ENCODE data around the gene PSMB5. TPM values are rescaled to one million over a fixed set of nuclear protein-coding genes. Genes with fewer than 3 reads are reported as not detected.

The PSMB5 gene
- total RNA-seq, 1 donor from 2014 or later: 220 TPM

DNA sequence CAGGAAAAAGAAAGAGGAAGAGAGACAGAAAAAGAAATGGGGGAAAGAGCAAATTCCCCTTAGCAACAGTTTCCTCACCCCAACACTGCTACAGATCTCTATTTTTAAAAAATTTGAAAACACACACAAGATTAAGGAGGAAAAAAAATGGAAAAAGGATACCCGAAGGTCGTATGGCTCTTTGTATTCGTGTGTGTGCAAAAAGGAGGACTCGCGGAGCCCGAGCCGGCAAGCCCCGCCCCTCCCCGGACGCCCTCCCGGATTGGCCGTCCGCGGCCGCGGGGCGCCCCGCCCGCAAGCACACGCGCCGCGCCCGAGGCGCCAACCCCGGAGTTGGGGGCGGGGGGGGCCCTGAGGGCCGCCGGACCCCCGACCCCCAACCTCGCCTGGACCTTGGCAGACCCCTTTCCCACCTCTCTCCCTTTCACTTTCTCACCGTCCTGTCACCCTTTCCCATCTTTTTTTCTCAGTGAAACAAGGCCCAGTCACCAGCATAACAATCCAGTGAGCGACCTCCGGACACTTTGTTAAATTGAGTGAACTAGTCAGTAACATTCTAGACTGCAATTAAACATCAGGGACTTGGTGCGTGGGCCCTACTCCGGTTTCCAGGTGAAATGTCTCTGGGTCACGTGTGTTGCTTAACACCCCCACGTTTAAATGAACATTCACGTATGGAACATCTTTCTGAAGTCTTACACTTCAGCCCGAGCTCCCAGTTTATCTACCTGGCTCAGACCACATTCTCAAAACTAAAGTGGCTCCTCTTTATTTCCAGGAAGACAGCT is 24.6 kb downstream of the PSMB5 start, which contains the start of gene C14orf93:
Gene C14orf93, minus strand, starts transcription at position 205 of the 788 bp plus-strand sequence. CDS start 11,120 bp downstream, outside the sequence.
- DNase-seq (ENCODE audit: low read depth) (peak; percentile 36), FAIRE-seq (no peak)
- Histone ChIP-seq H3K4me3 (ENCODE audit: low read depth, low read length) (peak within 1 kb of the TSS; percentile 49), H3K36me3 (ENCODE audit: control insufficient read depth, insufficient read depth, low read length) (no peaks in the 10 kb centered on the region), H3K27me3 (ENCODE audit: control insufficient read depth, insufficient read depth, low read length) (no peaks in the 10 kb centered on the region)
- TF ChIP-seq, protein P1, sequence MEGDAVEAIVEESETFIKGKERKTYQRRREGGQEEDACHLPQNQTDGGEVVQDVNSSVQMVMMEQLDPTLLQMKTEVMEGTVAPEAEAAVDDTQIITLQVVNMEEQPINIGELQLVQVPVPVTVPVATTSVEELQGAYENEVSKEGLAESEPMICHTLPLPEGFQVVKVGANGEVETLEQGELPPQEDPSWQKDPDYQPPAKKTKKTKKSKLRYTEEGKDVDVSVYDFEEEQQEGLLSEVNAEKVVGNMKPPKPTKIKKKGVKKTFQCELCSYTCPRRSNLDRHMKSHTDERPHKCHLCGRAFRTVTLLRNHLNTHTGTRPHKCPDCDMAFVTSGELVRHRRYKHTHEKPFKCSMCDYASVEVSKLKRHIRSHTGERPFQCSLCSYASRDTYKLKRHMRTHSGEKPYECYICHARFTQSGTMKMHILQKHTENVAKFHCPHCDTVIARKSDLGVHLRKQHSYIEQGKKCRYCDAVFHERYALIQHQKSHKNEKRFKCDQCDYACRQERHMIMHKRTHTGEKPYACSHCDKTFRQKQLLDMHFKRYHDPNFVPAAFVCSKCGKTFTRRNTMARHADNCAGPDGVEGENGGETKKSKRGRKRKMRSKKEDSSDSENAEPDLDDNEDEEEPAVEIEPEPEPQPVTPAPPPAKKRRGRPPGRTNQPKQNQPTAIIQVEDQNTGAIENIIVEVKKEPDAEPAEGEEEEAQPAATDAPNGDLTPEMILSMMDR (IDR thresholded peaks at IDR 0.05; ENCODE audit: insufficient read depth, low read length, severe bottlenecking): no peak

DNA sequence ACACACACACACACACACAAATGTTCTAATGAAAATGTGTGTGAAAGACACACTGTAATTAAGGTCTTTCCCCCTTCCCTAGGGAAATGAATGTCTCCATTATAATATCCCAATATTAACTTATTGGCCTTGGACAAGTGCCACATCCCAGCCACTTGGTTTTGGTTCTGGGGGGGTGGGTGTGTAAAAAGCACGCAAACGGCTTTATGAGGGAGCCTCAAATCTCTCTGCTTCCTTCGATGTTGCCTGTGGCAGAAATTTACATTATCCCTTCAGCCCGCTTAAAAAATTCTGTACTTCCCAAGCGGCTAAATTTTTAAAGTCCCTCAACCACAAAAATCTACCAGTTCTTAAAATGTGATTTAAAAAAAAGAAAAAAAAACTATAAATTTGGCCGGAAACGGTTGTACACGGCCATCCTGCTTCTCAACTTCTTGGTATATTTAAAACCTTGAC is 25.2 kb downstream of the PSMB5 start:
- Histone ChIP-seq H3K27me3 (ENCODE audit: control insufficient read depth, insufficient read depth, low read length) (no peaks in the 10 kb centered on the region), H3K4me3 (ENCODE audit: low read depth, low read length) (peak overlapping the region; percentile 49), H3K36me3 (ENCODE audit: control insufficient read depth, insufficient read depth, low read length) (no peaks in the 10 kb centered on the region)
- no peak for DNase-seq (ENCODE audit: low read depth)
- FAIRE-seq: no peak
- TF ChIP-seq, protein P1 (IDR thresholded peaks at IDR 0.05; ENCODE audit: insufficient read depth, low read length, severe bottlenecking): no peak

DNA sequence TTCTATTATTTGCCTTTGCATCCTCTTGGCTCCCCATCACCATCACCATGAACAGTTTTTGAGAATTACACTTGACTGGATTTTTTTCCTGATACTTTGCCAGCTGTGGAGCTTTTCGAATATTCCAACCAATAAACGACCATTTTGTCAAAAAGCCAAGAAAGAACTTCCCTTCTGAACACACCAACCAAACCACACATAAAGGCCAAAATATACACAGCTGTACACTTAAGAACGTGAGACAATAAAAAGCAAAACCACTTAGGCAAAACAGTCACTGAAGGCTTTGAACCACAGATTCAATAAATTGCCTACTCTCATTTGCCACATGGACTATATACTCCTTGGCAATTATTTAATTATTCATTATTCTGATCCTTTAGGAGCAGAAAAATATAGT is 25.9 kb downstream of the PSMB5 start:
- TF ChIP-seq, protein P1 (IDR thresholded peaks at IDR 0.05; ENCODE audit: insufficient read depth, low read length, severe bottlenecking): no peak
- no peak for DNase-seq (ENCODE audit: low read depth)
- Histone ChIP-seq H3K27me3 (ENCODE audit: control insufficient read depth, insufficient read depth, low read length) (no peaks in the 10 kb centered on the region), H3K4me3 (ENCODE audit: low read depth, low read length) (no peak overlapping the region), H3K36me3 (ENCODE audit: control insufficient read depth, insufficient read depth, low read length) (no peaks in the 10 kb centered on the region)
- no peak for FAIRE-seq

DNA sequence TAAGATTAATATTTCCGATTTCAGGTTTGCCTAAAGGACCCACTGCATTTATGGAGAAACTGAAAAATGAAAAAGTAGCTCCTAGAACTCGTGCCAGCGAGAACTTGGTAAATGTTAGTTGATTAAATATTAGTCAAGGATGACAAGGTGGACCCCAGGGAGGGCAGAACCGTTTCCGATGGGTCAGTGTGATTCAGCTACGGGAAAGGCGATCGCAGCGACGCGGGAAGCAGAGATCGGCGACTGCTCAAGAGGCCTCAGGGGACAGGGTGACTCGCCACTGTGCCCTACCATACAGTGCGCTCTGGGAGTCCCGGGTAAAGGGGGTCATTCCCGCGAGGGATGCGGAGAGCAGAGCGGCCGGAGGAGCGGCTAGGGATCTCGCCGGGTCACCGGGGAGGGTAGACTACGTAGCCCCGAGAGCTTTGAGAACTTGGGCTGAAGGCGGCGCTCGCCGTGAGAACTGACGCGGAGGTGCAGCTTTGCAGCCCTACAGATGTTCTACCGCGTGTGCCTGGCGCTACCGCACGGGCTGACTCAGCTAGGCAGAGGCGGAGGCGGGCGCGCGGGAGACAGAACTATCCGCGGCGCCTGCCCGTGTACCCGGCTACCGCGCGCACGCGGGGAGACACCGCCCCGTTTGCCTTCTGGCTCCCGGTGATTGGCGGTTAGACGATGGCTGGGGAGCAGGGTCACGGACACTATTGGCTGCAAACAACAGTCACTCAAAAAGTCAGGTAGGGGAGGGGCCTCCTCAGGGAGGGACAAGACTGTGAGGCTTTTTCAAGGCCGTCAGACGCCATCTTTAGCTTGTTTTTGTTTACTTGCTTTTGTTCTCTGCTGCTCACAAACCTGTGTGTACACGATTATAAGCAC is 27.9 kb downstream of the PSMB5 start:
- no peaks in the 10 kb centered on the region for H3K36me3 ChIP-seq (ENCODE audit: control insufficient read depth, insufficient read depth, low read length)
- FAIRE-seq (no peak), DNase-seq (ENCODE audit: low read depth) (peak; percentile 94)
- H3K27me3 ChIP-seq (ENCODE audit: control insufficient read depth, insufficient read depth, low read length): no peaks in the 10 kb centered on the region
- peak overlapping the region; percentile 64 for H3K4me3 ChIP-seq (ENCODE audit: low read depth, low read length)
- TF ChIP-seq, protein P1 (IDR thresholded peaks at IDR 0.05; ENCODE audit: insufficient read depth, low read length, severe bottlenecking): peak; percentile 32

DNA sequence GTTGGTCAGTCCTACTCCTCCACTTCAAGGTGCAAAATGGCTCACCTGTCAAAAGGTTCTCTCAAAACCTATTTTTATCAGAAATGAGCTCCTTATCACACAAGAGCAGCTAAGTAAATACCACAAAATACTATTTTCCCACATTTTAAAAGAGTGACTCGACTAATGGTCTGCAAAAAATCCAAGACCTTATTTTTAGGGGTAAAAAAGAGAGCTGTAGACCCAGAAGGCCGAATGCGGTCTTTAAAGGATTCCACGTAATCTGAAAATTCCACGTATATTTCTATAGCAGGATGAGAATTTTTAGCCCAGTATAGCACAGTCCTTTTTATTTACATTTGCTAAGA is 28.5 kb downstream of the PSMB5 start:
- DNase-seq (ENCODE audit: low read depth) (no peak), FAIRE-seq (no peak)
- TF ChIP-seq, protein P1 (IDR thresholded peaks at IDR 0.05; ENCODE audit: insufficient read depth, low read length, severe bottlenecking): no peak
- H3K36me3 ChIP-seq (ENCODE audit: control insufficient read depth, insufficient read depth, low read length): no peaks in the 10 kb centered on the region
- H3K4me3 ChIP-seq (ENCODE audit: low read depth, low read length): peak overlapping the region; percentile 64
- no peaks in the 10 kb centered on the region for H3K27me3 ChIP-seq (ENCODE audit: control insufficient read depth, insufficient read depth, low read length)

Measured in bronchial epithelial cell (primary cell).